ENCODE measurements around the gene MAP3K5. TPM values are rescaled to one million over a fixed set of nuclear protein-coding genes. Genes with fewer than 3 reads are reported as not detected.

MAP3K5 gene
- total and polyA plus RNA-seq, 2 of the 8 experiments (the other 6 are each of a cell fraction or from before 2014, with no cell fraction given) = 0.63 to 2.6 TPM

- no peak for TF ChIP-seq USF2 (IDR thresholded peaks at IDR 0.05; ENCODE audit: low read length)
- TF ChIP-seq SP1 (IDR thresholded peaks at IDR 0.05; ENCODE audit: low read depth, low read length) = no peak
- no peak for TF ChIP-seq MAFK (IDR thresholded peaks at IDR 0.05; ENCODE audit: low read depth, low read length)
These were observed 10.1 kb downstream of the MAP3K5 start (continued) for GRCh38 chr6:136782021-136782770.

All from H1 (cell line).